Mesendoderm (in vitro differentiated cells): ENCODE results near the gene ADCYAP1.

Experiments used
- DNase-seq: peaks from one replicate; pipeline ENCODE4 v3.0.0; 2013
- H2AK5ac ChIP-seq: 2 replicates; pipeline ENCODE4 v1.6.1; 2013; ENCODE audit warnings: low read length, inconsistent platforms
- H2BK120ac ChIP-seq: 2 replicates; pipeline ENCODE4 v1.6.1; 2013; ENCODE audit warnings: low read depth, mild to moderate bottlenecking, low read length, moderate library complexity, mixed read lengths
- H2BK15ac ChIP-seq: replicated peaks from 2 replicates; pipeline ENCODE4 v1.6.1; 2013; ENCODE audit warnings: low read depth, mild to moderate bottlenecking, moderate library complexity
- H2BK5ac ChIP-seq: 2 replicates; pipeline ENCODE4 v1.6.1; 2013; ENCODE audit warnings: low read length, inconsistent platforms
- H3K18ac ChIP-seq: 2 replicates; pipeline ENCODE4 v1.6.1; 2013; ENCODE audit warnings: mild to moderate bottlenecking, low read length, mixed read lengths
- H3K23ac ChIP-seq: one replicate; pipeline ENCODE4 v1.6.1; 2013; ENCODE audit warnings: low read length
- H3K27ac ChIP-seq: 2 replicates; pipeline ENCODE4 v1.5.1; 2013; ENCODE audit warnings: low read depth, mild to moderate bottlenecking, inconsistent platforms, low read length, moderate library complexity
- H3K27me3 ChIP-seq: 2 replicates; pipeline ENCODE4 v1.6.1; 2013; ENCODE audit warnings: low read length, control low read depth, mild to moderate bottlenecking, inconsistent platforms; ENCODE audit not compliant: insufficient read depth, poor library complexity
- H3K36me3 ChIP-seq: 2 replicates; pipeline ENCODE4 v1.6.1; 2013; ENCODE audit warnings: low read length, inconsistent platforms; ENCODE audit not compliant: control insufficient read depth, insufficient read depth
- H3K4ac ChIP-seq: one replicate; pipeline ENCODE4 v1.6.1; 2013; ENCODE audit warnings: low read depth, mild to moderate bottlenecking, low read length, moderate library complexity
- H3K4me1 ChIP-seq: 2 replicates; pipeline ENCODE4 v1.6.1; 2013; ENCODE audit warnings: low read depth, low read length, inconsistent platforms; ENCODE audit not compliant: control insufficient read depth
- H3K4me2 ChIP-seq: 2 replicates; pipeline ENCODE4 v1.6.1; 2013; ENCODE audit warnings: low read length
- H3K4me3 ChIP-seq: 2 replicates; pipeline ENCODE4 v1.5.1; 2013; ENCODE audit warnings: mild to moderate bottlenecking, low read length
- H3K56ac ChIP-seq: one replicate; pipeline ENCODE4 v1.6.1; 2013; ENCODE audit warnings: low read length
- H3K79me1 ChIP-seq: 2 replicates; pipeline ENCODE4 v1.6.1; 2013; ENCODE audit warnings: low read length, inconsistent platforms
- H3K79me2 ChIP-seq: 2 replicates; pipeline ENCODE4 v1.6.1; 2013; ENCODE audit warnings: mild to moderate bottlenecking, low read length; ENCODE audit not compliant: control insufficient read depth, insufficient read depth
- H3K9ac ChIP-seq: 2 replicates; pipeline ENCODE4 v1.6.1; 2013; ENCODE audit warnings: low read length, inconsistent platforms
- H4K5ac ChIP-seq: one replicate; pipeline ENCODE4 v1.6.1; 2013; ENCODE audit warnings: low read length
- H4K8ac ChIP-seq: one replicate; pipeline ENCODE4 v1.6.1; 2013; ENCODE audit warnings: low read depth, mild to moderate bottlenecking, control low read depth, low read length, moderate library complexity
- WGBS: extraction: QIAGEN DNeasy Blood & Tissue Kit; methylation state at CpG from one replicate; pipeline ENCODE4 v1.1.7; 2013; ENCODE audit warnings: low lambda C conversion rate, missing lambda C conversion rate; ENCODE audit not compliant: insufficient coverage; ENCODE audit errors: extremely low coverage; 5-methylcytosine and 5-hydroxymethylcytosine counted together

The ADCYAP1 gene

DNA sequence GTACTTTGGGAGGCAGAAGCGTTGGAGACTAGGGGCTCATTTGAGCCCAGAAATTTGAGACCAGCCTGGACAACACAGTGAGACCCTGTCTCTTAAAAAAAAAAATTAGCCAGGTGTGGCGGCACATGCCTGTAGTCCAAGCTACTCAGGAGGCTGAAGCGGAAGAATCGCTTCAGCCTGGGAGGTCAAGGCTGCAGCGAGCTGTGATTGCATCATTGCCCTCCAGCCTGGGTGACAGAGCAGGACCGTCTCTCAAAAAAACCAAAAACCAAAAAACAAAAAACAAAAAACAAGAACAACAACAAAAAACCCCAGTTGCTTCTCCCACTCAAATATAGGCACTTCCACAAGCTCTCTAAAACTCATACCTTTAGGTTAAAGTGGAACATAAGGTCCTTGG is 27.4 kb upstream of the ADCYAP1 start:
- WGBS = no CpG with 5 or more reads among the region's 6 CpGs
- Histone ChIP-seq H3K27ac (no peak overlapping the region), H3K23ac (no peak overlapping the region)

DNA sequence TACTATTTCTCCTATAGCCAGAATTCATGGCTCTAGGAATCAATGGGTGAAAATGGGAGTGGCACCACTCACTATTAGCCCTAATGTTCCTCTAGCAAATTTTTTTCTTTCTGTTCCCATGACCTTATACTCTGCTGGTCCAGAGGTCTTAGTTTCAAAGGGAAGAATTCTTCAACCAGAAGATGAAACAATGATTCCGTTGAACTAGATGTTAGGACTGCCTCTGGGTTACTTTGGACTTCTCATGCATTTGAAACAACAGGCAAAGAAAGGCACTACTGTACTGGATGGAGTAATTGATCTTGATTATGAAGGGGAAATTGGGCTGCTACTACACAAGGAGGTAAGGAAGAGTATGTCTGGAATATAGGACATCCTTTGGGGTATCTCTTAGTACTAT is 18.6 kb upstream of the ADCYAP1 start:
- no peak overlapping the region for H3K56ac ChIP-seq
- no peak overlapping the region for H4K5ac ChIP-seq
- no peak overlapping the region for H3K4ac ChIP-seq
- H2BK5ac ChIP-seq = no peak overlapping the region
- no peak for DNase-seq
- H3K27ac ChIP-seq = no peak overlapping the region
- no peak overlapping the region for H2BK120ac ChIP-seq
- no peak overlapping the region for H4K8ac ChIP-seq
- H3K18ac ChIP-seq = no peak overlapping the region
- H3K23ac ChIP-seq = no peak overlapping the region
- no peaks in the 10 kb centered on the region for H3K79me2 ChIP-seq
- no peaks in the 10 kb centered on the region for H3K36me3 ChIP-seq
- no peaks in the 10 kb centered on the region for H3K4me1 ChIP-seq
- H3K4me2 ChIP-seq = no peak overlapping the region
- no peaks in the 10 kb centered on the region for H3K79me1 ChIP-seq
- no peaks in the 10 kb centered on the region for H3K27me3 ChIP-seq
- H2AK5ac ChIP-seq = no peak overlapping the region
- H2BK15ac ChIP-seq = no peak overlapping the region
- H3K4me3 ChIP-seq = no peak overlapping the region
- WGBS = no CpG with 5 or more reads among the region's 1 CpG
- H3K9ac ChIP-seq = no peak overlapping the region

More for the DNA sequence above, 27.4 kb upstream of the ADCYAP1 start:
- DNase-seq = no peak
- no peak overlapping the region for H3K9ac ChIP-seq
- H4K8ac ChIP-seq = no peak overlapping the region
- H3K4me3 ChIP-seq = no peak overlapping the region
- H3K18ac ChIP-seq = no peak overlapping the region
- H3K4me2 ChIP-seq = no peak overlapping the region
- no peak overlapping the region for H2BK5ac ChIP-seq
- no peak overlapping the region for H2AK5ac ChIP-seq
- H3K79me1 ChIP-seq = no peaks in the 10 kb centered on the region
- no peak overlapping the region for H4K5ac ChIP-seq
- H3K4me1 ChIP-seq = no peaks in the 10 kb centered on the region
- no peak overlapping the region for H2BK120ac ChIP-seq
- no peak overlapping the region for H3K56ac ChIP-seq
- no peaks in the 10 kb centered on the region for H3K27me3 ChIP-seq
- no peaks in the 10 kb centered on the region for H3K79me2 ChIP-seq
- no peak overlapping the region for H2BK15ac ChIP-seq
- no peak overlapping the region for H3K4ac ChIP-seq
- no peaks in the 10 kb centered on the region for H3K36me3 ChIP-seq

DNA sequence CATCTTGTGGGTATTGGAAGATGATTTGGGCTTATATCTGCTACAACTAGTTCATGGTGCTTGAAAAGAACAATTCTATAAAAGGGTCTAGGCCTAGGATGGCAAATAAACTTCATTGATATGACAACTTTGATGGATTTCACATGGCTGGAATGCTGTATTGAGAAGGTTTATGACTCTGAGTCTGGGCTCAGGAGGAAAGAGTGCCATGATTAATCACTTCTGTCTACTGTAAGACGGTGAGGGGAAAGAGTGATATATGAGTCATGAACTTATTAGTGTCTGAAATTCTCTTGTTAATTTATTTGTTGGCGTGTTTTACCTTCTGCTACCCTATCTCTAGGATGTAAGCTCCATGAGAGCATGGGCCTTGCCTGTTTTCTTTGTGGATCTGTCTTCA is 17.0 kb upstream of the ADCYAP1 start:
- Histone ChIP-seq H2BK120ac (no peak overlapping the region), H3K4ac (no peak overlapping the region), H3K23ac (no peak overlapping the region), H3K27ac (no peak overlapping the region), H3K79me2 (no peaks in the 10 kb centered on the region), H4K5ac (no peak overlapping the region), H2BK5ac (no peak overlapping the region), H3K4me3 (no peak overlapping the region), H2AK5ac (no peak overlapping the region), H3K27me3 (no peaks in the 10 kb centered on the region), H3K9ac (no peak overlapping the region), H3K79me1 (no peaks in the 10 kb centered on the region), H2BK15ac (no peak overlapping the region), H3K4me1 (no peaks in the 10 kb centered on the region), H3K18ac (no peak overlapping the region), H3K56ac (no peak overlapping the region), H3K36me3 (no peaks in the 10 kb centered on the region), H3K4me2 (no peak overlapping the region), H4K8ac (no peak overlapping the region)
- no CpG with 5 or more reads among the region's 2 CpGs for WGBS
- DNase-seq = no peak

GRCh38 chr18:892316-892715 is 12.4 kb upstream of the ADCYAP1 start:
- Histone ChIP-seq H3K4me2 (no peak overlapping the region), H3K4me3 (no peak overlapping the region), H3K27me3 (no peaks in the 10 kb centered on the region), H3K18ac (no peak overlapping the region), H2BK15ac (no peak overlapping the region), H4K8ac (no peak overlapping the region), H2BK120ac (no peak overlapping the region), H2BK5ac (no peak overlapping the region), H3K79me1 (no peaks in the 10 kb centered on the region), H3K9ac (no peak overlapping the region), H3K27ac (no peak overlapping the region), H3K4me1 (no peaks in the 10 kb centered on the region), H3K36me3 (no peaks in the 10 kb centered on the region), H3K79me2 (no peaks in the 10 kb centered on the region), H4K5ac (no peak overlapping the region), H2AK5ac (no peak overlapping the region), H3K56ac (no peak overlapping the region), H3K4ac (no peak overlapping the region), H3K23ac (no peak overlapping the region)
- no peak for DNase-seq
- WGBS = no CpG with 5 or more reads among the region's 4 CpGs

- Histone ChIP-seq H3K4me1 (no peaks in the 10 kb centered on the region), H4K8ac (no peak overlapping the region), H3K9ac (no peak overlapping the region), H3K56ac (no peak overlapping the region), H2AK5ac (no peak overlapping the region), H3K4me3 (no peak overlapping the region), H3K23ac (no peak overlapping the region), H3K36me3 (no peaks in the 10 kb centered on the region), H4K5ac (no peak overlapping the region), H3K18ac (no peak overlapping the region), H2BK15ac (no peak overlapping the region), H3K27me3 (no peaks in the 10 kb centered on the region), H3K4ac (no peak overlapping the region), H3K27ac (no peak overlapping the region), H3K4me2 (no peak overlapping the region), H3K79me2 (no peaks in the 10 kb centered on the region), H2BK120ac (no peak overlapping the region), H2BK5ac (no peak overlapping the region), H3K79me1 (no peaks in the 10 kb centered on the region)
- no peak for DNase-seq
- no CpG with 5 or more reads among the region's 1 CpG for WGBS
These were observed 8.4 kb upstream of the ADCYAP1 start for GRCh38 chr18:896315-896714.

- Histone ChIP-seq H3K27me3 (peaks cover 29% of the 10 kb centered on the region), H3K4me3 (no peak overlapping the region), H3K4ac (no peak overlapping the region), H2BK120ac (no peak overlapping the region), H2BK15ac (no peak overlapping the region), H3K4me2 (no peak overlapping the region), H3K36me3 (no peaks in the 10 kb centered on the region), H4K5ac (no peak overlapping the region), H3K23ac (no peak overlapping the region), H3K79me2 (no peaks in the 10 kb centered on the region), H3K79me1 (no peaks in the 10 kb centered on the region), H3K56ac (no peak overlapping the region), H3K27ac (no peak overlapping the region), H2BK5ac (no peak overlapping the region), H2AK5ac (no peak overlapping the region), H4K8ac (no peak overlapping the region), H3K18ac (no peak overlapping the region), H3K4me1 (no peaks in the 10 kb centered on the region), H3K9ac (no peak overlapping the region)
- DNase-seq = no peak
These were observed 2.9 kb upstream of the ADCYAP1 start for GRCh38 chr18:901761-902160.
